ENCODE results near the gene EXOC2.

Gene EXOC2

DNA sequence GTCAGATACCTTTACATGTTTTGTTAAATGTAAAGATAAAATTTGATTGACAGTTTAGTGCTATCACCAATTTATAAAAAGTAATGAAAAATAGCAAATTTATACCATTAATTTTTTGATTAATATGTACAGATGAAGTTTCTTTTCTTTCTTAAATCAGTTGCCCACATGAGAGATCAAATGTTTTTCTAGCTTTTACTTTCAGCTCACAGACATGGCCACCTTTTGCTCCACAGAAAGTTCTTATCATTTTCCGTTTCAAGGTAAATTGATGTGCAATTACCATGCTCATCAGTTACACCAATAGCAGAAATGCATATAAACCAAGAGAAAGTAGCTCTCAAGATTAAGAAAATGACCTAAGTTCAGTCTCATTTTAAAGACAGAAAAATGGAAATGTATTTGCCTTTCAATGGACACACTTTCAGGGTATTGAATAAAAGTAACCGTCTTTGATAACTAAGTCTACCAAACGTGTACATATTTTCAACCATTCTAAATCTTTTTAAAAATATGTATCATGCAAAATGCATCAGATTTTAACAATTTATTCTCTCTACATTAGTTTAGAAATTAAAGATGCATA, 16.6 kb upstream of the EXOC2 start:
- peaks cover 5% of the 10 kb centered on the region for H3K4me1 ChIP-seq (ENCODE audit: control insufficient read depth, insufficient read depth, low read length, poor library complexity, severe bottlenecking)
- H3K36me3 ChIP-seq (ENCODE audit: control insufficient read depth, insufficient read depth, low read length) = no peaks in the 10 kb centered on the region
- DNase-seq = no peak
- no peaks in the 10 kb centered on the region for H3K9me3 ChIP-seq (ENCODE audit: control insufficient read depth, low read length)
- H3K27ac ChIP-seq (ENCODE audit: insufficient read depth, low read length, poor library complexity, severe bottlenecking) = no peak overlapping the region
- no peak overlapping the region for H3K4me3 ChIP-seq (ENCODE audit: insufficient read depth, low read depth, low read length, poor library complexity, severe bottlenecking)
- no peaks in the 10 kb centered on the region for H3K27me3 ChIP-seq (replicated peaks; ENCODE audit: control insufficient read depth, insufficient read depth, low read length, poor library complexity, severe bottlenecking)

GRCh38 chr6:708237-708598, 15.3 kb upstream of the EXOC2 start:
- DNase-seq = no peak
- Histone ChIP-seq H3K4me1 (ENCODE audit: control insufficient read depth, insufficient read depth, low read length, poor library complexity, severe bottlenecking) (peaks cover 5% of the 10 kb centered on the region), H3K4me3 (ENCODE audit: insufficient read depth, low read depth, low read length, poor library complexity, severe bottlenecking) (no peak overlapping the region), H3K9me3 (ENCODE audit: control insufficient read depth, low read length) (no peaks in the 10 kb centered on the region), H3K27me3 (replicated peaks; ENCODE audit: control insufficient read depth, insufficient read depth, low read length, poor library complexity, severe bottlenecking) (no peaks in the 10 kb centered on the region), H3K27ac (ENCODE audit: insufficient read depth, low read length, poor library complexity, severe bottlenecking) (no peak overlapping the region), H3K36me3 (ENCODE audit: control insufficient read depth, insufficient read depth, low read length) (no peaks in the 10 kb centered on the region)

- Histone ChIP-seq H3K4me3 (ENCODE audit: insufficient read depth, low read depth, low read length, poor library complexity, severe bottlenecking) (no peak overlapping the region), H3K36me3 (ENCODE audit: control insufficient read depth, insufficient read depth, low read length) (no peaks in the 10 kb centered on the region), H3K27me3 (replicated peaks; ENCODE audit: control insufficient read depth, insufficient read depth, low read length, poor library complexity, severe bottlenecking) (no peaks in the 10 kb centered on the region), H3K27ac (ENCODE audit: insufficient read depth, low read length, poor library complexity, severe bottlenecking) (no peak overlapping the region), H3K4me1 (ENCODE audit: control insufficient read depth, insufficient read depth, low read length, poor library complexity, severe bottlenecking) (peaks cover 5% of the 10 kb centered on the region), H3K9me3 (ENCODE audit: control insufficient read depth, low read length) (no peaks in the 10 kb centered on the region)
- DNase-seq = no peak
These were observed 14.8 kb upstream of the EXOC2 start for GRCh38 chr6:707576-708236.

DNA sequence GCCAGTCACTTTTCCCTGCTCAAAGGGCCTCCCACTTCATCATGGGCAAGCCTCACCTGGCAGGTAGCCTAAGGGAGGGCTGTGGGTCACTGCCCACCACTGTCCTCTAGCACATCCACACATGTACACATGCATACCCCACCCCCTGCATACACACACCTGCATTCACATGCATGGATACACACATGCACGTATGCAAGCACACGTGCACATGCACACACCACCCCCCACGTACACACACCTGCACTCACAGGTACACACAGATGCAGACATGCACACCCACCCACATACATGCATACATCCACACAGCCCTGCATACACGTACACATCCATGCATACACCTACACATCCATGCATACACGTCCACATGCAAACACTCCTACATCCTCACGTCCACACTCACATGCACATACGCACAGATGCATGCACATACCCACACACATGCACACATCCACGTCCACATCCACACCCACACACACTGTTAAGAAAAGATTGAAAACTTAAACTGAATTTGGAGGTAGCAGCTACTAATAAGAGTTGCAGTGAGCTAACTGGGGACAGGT, 14.0 kb upstream of the EXOC2 start:
- H3K9me3 ChIP-seq (ENCODE audit: control insufficient read depth, low read length) = no peaks in the 10 kb centered on the region
- H3K4me3 ChIP-seq (ENCODE audit: insufficient read depth, low read depth, low read length, poor library complexity, severe bottlenecking) = no peak overlapping the region
- H3K27me3 ChIP-seq (replicated peaks; ENCODE audit: control insufficient read depth, insufficient read depth, low read length, poor library complexity, severe bottlenecking) = no peaks in the 10 kb centered on the region
- H3K36me3 ChIP-seq (ENCODE audit: control insufficient read depth, insufficient read depth, low read length) = no peaks in the 10 kb centered on the region
- H3K27ac ChIP-seq (ENCODE audit: insufficient read depth, low read length, poor library complexity, severe bottlenecking) = no peak overlapping the region
- no peak for DNase-seq
- H3K4me1 ChIP-seq (ENCODE audit: control insufficient read depth, insufficient read depth, low read length, poor library complexity, severe bottlenecking) = peaks cover 3% of the 10 kb centered on the region

GRCh38 chr6:706146-706545, 13.2 kb upstream of the EXOC2 start:
- no peaks in the 10 kb centered on the region for H3K27me3 ChIP-seq (replicated peaks; ENCODE audit: control insufficient read depth, insufficient read depth, low read length, poor library complexity, severe bottlenecking)
- no peak for DNase-seq
- no peak overlapping the region for H3K27ac ChIP-seq (ENCODE audit: insufficient read depth, low read length, poor library complexity, severe bottlenecking)

GRCh38 chr6:705047-705446, 12.1 kb upstream of the EXOC2 start:
- DNase-seq = no peak
- Histone ChIP-seq H3K36me3 (ENCODE audit: control insufficient read depth, insufficient read depth, low read length) (no peaks in the 10 kb centered on the region), H3K4me1 (ENCODE audit: control insufficient read depth, insufficient read depth, low read length, poor library complexity, severe bottlenecking) (no peaks in the 10 kb centered on the region), H3K27ac (ENCODE audit: insufficient read depth, low read length, poor library complexity, severe bottlenecking) (no peak overlapping the region), H3K27me3 (replicated peaks; ENCODE audit: control insufficient read depth, insufficient read depth, low read length, poor library complexity, severe bottlenecking) (no peaks in the 10 kb centered on the region), H3K4me3 (ENCODE audit: insufficient read depth, low read depth, low read length, poor library complexity, severe bottlenecking) (no peak overlapping the region), H3K9me3 (ENCODE audit: control insufficient read depth, low read length) (no peaks in the 10 kb centered on the region)

More at GRCh38 chr6:706146-706545, 13.2 kb upstream of the EXOC2 start:
- no peaks in the 10 kb centered on the region for H3K4me1 ChIP-seq (ENCODE audit: control insufficient read depth, insufficient read depth, low read length, poor library complexity, severe bottlenecking)
- no peaks in the 10 kb centered on the region for H3K36me3 ChIP-seq (ENCODE audit: control insufficient read depth, insufficient read depth, low read length)
- no peak overlapping the region for H3K4me3 ChIP-seq (ENCODE audit: insufficient read depth, low read depth, low read length, poor library complexity, severe bottlenecking)
- no peaks in the 10 kb centered on the region for H3K9me3 ChIP-seq (ENCODE audit: control insufficient read depth, low read length)

GRCh38 chr6:704046-704445, 11.1 kb upstream of the EXOC2 start:
- no peaks in the 10 kb centered on the region for H3K27me3 ChIP-seq (replicated peaks; ENCODE audit: control insufficient read depth, insufficient read depth, low read length, poor library complexity, severe bottlenecking)
- no peak for DNase-seq
- no peak overlapping the region for H3K4me3 ChIP-seq (ENCODE audit: insufficient read depth, low read depth, low read length, poor library complexity, severe bottlenecking)
- H3K27ac ChIP-seq (ENCODE audit: insufficient read depth, low read length, poor library complexity, severe bottlenecking) = no peak overlapping the region
- H3K36me3 ChIP-seq (ENCODE audit: control insufficient read depth, insufficient read depth, low read length) = no peaks in the 10 kb centered on the region
- no peaks in the 10 kb centered on the region for H3K4me1 ChIP-seq (ENCODE audit: control insufficient read depth, insufficient read depth, low read length, poor library complexity, severe bottlenecking)
- H3K9me3 ChIP-seq (ENCODE audit: control insufficient read depth, low read length) = no peaks in the 10 kb centered on the region

DNA sequence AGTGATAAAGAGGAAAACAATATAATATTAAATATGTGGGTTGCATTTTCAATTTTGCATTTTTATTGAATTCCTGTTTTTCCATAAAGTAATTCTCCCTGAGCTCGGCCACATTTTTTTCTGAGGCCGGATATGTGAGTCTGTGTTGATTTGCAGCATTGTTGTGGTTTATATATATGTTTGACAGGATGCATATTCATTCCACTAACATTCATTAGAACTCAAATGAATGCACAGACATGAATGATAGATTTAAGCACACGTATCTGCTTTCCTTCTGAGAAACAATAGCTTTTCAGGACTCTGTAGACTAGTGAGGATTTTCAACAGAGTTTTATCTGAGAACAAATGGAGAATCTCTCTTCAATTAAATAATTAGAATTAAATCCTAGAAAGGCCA, 10.6 kb upstream of the EXOC2 start:
- no peaks in the 10 kb centered on the region for H3K36me3 ChIP-seq (ENCODE audit: control insufficient read depth, insufficient read depth, low read length)
- no peaks in the 10 kb centered on the region for H3K4me1 ChIP-seq (ENCODE audit: control insufficient read depth, insufficient read depth, low read length, poor library complexity, severe bottlenecking)
- no peak overlapping the region for H3K27ac ChIP-seq (ENCODE audit: insufficient read depth, low read length, poor library complexity, severe bottlenecking)
- no peaks in the 10 kb centered on the region for H3K27me3 ChIP-seq (replicated peaks; ENCODE audit: control insufficient read depth, insufficient read depth, low read length, poor library complexity, severe bottlenecking)
- DNase-seq = no peak
- no peak overlapping the region for H3K4me3 ChIP-seq (ENCODE audit: insufficient read depth, low read depth, low read length, poor library complexity, severe bottlenecking)
- no peaks in the 10 kb centered on the region for H3K9me3 ChIP-seq (ENCODE audit: control insufficient read depth, low read length)

DNA sequence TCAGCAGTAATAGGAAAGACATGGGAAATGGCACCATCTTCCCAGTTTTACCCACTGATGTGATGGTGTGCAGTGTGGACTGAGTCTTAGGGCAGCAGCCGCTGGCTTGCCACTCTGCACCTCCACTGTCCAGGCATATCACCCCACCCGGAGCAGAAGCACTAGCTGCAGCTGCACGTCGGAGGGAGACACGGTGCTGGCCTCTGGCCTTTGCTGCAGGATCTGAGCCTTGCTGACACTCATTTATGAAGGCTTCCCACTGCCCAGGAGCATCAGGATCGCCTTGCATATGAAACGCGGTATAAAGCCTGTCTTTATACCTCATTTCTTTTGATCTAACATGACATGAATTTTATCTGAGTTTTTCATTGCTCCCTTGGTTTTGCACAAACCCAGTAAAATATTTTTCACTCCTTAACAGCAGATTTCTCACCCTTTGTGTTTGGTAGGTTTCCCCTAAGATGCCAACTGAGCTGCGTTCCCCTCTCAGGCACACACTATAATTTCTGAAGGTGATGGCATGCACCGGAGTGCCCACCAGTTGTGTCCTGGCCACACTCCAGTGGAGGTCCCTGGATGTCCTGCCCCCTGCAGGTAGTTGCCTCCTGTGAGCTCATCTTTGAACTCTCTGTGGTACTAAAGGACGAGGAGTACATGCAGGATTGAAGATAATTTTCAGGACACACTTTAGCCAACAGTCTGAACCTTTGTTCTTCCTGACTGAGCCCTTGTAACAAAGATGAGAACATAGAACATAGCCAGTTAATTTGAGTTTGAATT, 9.0 kb upstream of the EXOC2 start:
- no peak for DNase-seq
- no peaks in the 10 kb centered on the region for H3K4me1 ChIP-seq (ENCODE audit: control insufficient read depth, insufficient read depth, low read length, poor library complexity, severe bottlenecking)
- H3K36me3 ChIP-seq (ENCODE audit: control insufficient read depth, insufficient read depth, low read length) = no peaks in the 10 kb centered on the region
- H3K9me3 ChIP-seq (ENCODE audit: control insufficient read depth, low read length) = no peaks in the 10 kb centered on the region
- no peak overlapping the region for H3K4me3 ChIP-seq (ENCODE audit: insufficient read depth, low read depth, low read length, poor library complexity, severe bottlenecking)
- H3K27ac ChIP-seq (ENCODE audit: insufficient read depth, low read length, poor library complexity, severe bottlenecking) = no peak overlapping the region
- no peaks in the 10 kb centered on the region for H3K27me3 ChIP-seq (replicated peaks; ENCODE audit: control insufficient read depth, insufficient read depth, low read length, poor library complexity, severe bottlenecking)

- H3K27ac ChIP-seq (ENCODE audit: insufficient read depth, low read length, poor library complexity, severe bottlenecking) = no peak overlapping the region
- H3K27me3 ChIP-seq (replicated peaks; ENCODE audit: control insufficient read depth, insufficient read depth, low read length, poor library complexity, severe bottlenecking) = no peaks in the 10 kb centered on the region
- H3K4me1 ChIP-seq (ENCODE audit: control insufficient read depth, insufficient read depth, low read length, poor library complexity, severe bottlenecking) = no peaks in the 10 kb centered on the region
- H3K36me3 ChIP-seq (ENCODE audit: control insufficient read depth, insufficient read depth, low read length) = no peaks in the 10 kb centered on the region
- no peaks in the 10 kb centered on the region for H3K9me3 ChIP-seq (ENCODE audit: control insufficient read depth, low read length)
- no peak for DNase-seq
- no peak overlapping the region for H3K4me3 ChIP-seq (ENCODE audit: insufficient read depth, low read depth, low read length, poor library complexity, severe bottlenecking)
These were observed 8.3 kb upstream of the EXOC2 start for GRCh38 chr6:701215-701614.
